ENCODE data around the gene GPR35. TPM values are rescaled to one million over a fixed set of nuclear protein-coding genes. Genes with fewer than 3 reads are reported as not detected.

GPR35 gene
- total and polyA plus RNA-seq, 2 of the 13 experiments (the other 11 are each of a cell fraction or from before 2014, with no cell fraction given) = 27.1 to 44.2 TPM

- TF ChIP-seq ZNF589 (CRISPR knock-in tag; conservative IDR thresholded peaks at IDR 0.05) = no peak
- TF ChIP-seq ZBTB40 (IDR thresholded peaks at IDR 0.05) = no peak
- peak; percentile 61; the same call in 1 of the 2 replicates for TF ChIP-seq ZBTB40 (CRISPR knock-in tag; IDR thresholded peaks at IDR 0.05)
- no peak for TF ChIP-seq ZSCAN12 (CRISPR knock-in tag; IDR thresholded peaks at IDR 0.05)
- TF ChIP-seq ZNF496 (CRISPR knock-in tag; IDR thresholded peaks at IDR 0.05; ENCODE audit: insufficient replicate concordance) = no peak
- TF ChIP-seq HDAC1 (CRISPR knock-in tag; IDR thresholded peaks at IDR 0.05) = no peak; the same call in 1 of the 2 replicates
- TF ChIP-seq ELF3 (CRISPR knock-in tag; IDR thresholded peaks at IDR 0.05) = peak; percentile 91
- TF ChIP-seq HDAC2 (CRISPR knock-in tag; IDR thresholded peaks at IDR 0.05) = peak; percentile 77; the same call in 1 of the 2 replicates
- no peak for TF ChIP-seq NFAT5 (CRISPR knock-in tag; IDR thresholded peaks at IDR 0.05)
- TF ChIP-seq DDIT3 (CRISPR knock-in tag; IDR thresholded peaks at IDR 0.05) = no peak
- peak; percentile 69 for TF ChIP-seq MXD4 (CRISPR knock-in tag; IDR thresholded peaks at IDR 0.05)
- peak; percentile 82; the same call in 1 of the 2 replicates for TF ChIP-seq ZNF276 (CRISPR knock-in tag; IDR thresholded peaks at IDR 0.05; ENCODE audit: low read depth)
Measured at GRCh38 chr2:240604291-240604938, 20.9 kb upstream of the GPR35 start (continued).
